OCI-LY7 (cell line): ENCODE data around the gene KAZN. TPM values are rescaled to one million over a fixed set of nuclear protein-coding genes. Genes with fewer than 3 reads are reported as not detected.

Experiments used
- BruUV-seq: library from RNA; stranded (reverse); fragments of 400-500 nt; replicated peaks from 2 replicates; lab custom pipeline; 2021; lab: Mats Ljungman, UMichigan
- CTCF ChIA-PET: fragments of 300-600 bp; sonication (Branson Sonifier 250); formaldehyde crosslinking; loops from one replicate; lab custom pipeline; 2022; ENCODE audit warnings: antibody characterized with exemption; ENCODE audit not compliant: unreplicated experiment; lab: Charles Lee
- POLR2A ChIA-PET: fragments of 300-600 bp; sonication (Branson Sonifier 250); formaldehyde crosslinking; loops from one replicate; lab custom pipeline; 2022; ENCODE audit warnings: antibody characterized with exemption; lab: Charles Lee
- DNase-seq: peaks from one replicate; pipeline ENCODE4 v3.0.0-alpha.2; 2015; ENCODE audit warnings: low spot score
- H2AFZ ChIP-seq: fragments of 200-600 bp; sonication (generic), shearing (Covaris generic); 2 replicates; pipeline ENCODE4 v1.6.1; 2014; ENCODE audit warnings: mild to moderate bottlenecking, antibody characterized with exemption, low read length, moderate library complexity
- H3K27ac ChIP-seq: fragments of 200-600 bp; sonication (generic); 2 replicates; pipeline ENCODE4 v1.5.1; 2014; ENCODE audit warnings: mixed run types, low read depth, mild to moderate bottlenecking, moderate library complexity, low read length, inconsistent platforms; ENCODE audit not compliant: poor library complexity, severe bottlenecking
- H3K36me3 ChIP-seq: fragments of 200-600 bp; sonication (generic); 2 replicates; pipeline ENCODE4 v1.6.1; 2014; ENCODE audit warnings: mild to moderate bottlenecking, antibody characterized with exemption, low read length, moderate library complexity, mixed read lengths; ENCODE audit not compliant: insufficient read depth
- H3K4me1 ChIP-seq: fragments of 200-600 bp; sonication (generic); 2 replicates; pipeline ENCODE4 v1.5.1; 2014; ENCODE audit warnings: mild to moderate bottlenecking, low read length; ENCODE audit not compliant: insufficient read depth, poor library complexity, severe bottlenecking
- H3K4me2 ChIP-seq: fragments of 200-600 bp; sonication (generic); 2 replicates; pipeline ENCODE4 v1.6.1; 2014; ENCODE audit warnings: mild to moderate bottlenecking, low read length
- H3K4me3 ChIP-seq: fragments of 200-600 bp; sonication (generic); 2 replicates; pipeline ENCODE4 v1.5.1; 2014; ENCODE audit warnings: mild to moderate bottlenecking, low read depth, low read length; ENCODE audit not compliant: poor library complexity, severe bottlenecking
- H3K79me2 ChIP-seq: fragments of 200-600 bp; sonication (generic); 2 replicates; pipeline ENCODE4 v1.6.1; 2016; ENCODE audit warnings: low read depth, mild to moderate bottlenecking, low read length, moderate library complexity, mixed read lengths; ENCODE audit not compliant: insufficient read depth
- H3K9me2 ChIP-seq: fragments of 200-600 bp; sonication (generic); 2 replicates; pipeline ENCODE4 v1.6.1; 2016; ENCODE audit warnings: mild to moderate bottlenecking, low read length, mixed read lengths; ENCODE audit not compliant: insufficient read depth
- H3K9me3 ChIP-seq: fragments of 200-600 bp; sonication (generic); 2 replicates; pipeline ENCODE4 v1.6.1; 2014; ENCODE audit warnings: mild to moderate bottlenecking, mixed run types, low read length, mixed read lengths
- H4K20me1 ChIP-seq: fragments of 200-600 bp; sonication (generic); 2 replicates; pipeline ENCODE4 v1.6.1; 2014; ENCODE audit warnings: mild to moderate bottlenecking, antibody characterized with exemption, low read length, moderate library complexity, mixed read lengths; ENCODE audit not compliant: insufficient read depth
- CTCF ChIP-seq: fragments of 200-600 bp; sonication (generic); conservative IDR thresholded peaks from 2 replicates; pipeline ENCODE4 v1.5.1; 2014; ENCODE audit warnings: mild to moderate bottlenecking, antibody characterized with exemption, low read length, moderate library complexity, mixed read lengths
- EZH2phosphoT487 ChIP-seq: fragments of 200-600 bp; sonication (generic); IDR thresholded peaks from 2 replicates; pipeline ENCODE4 v1.6.1; 2018; ENCODE audit warnings: low read depth, borderline replicate concordance, mild to moderate bottlenecking, mixed run types, antibody characterized with exemption, low read length, moderate library complexity, mixed read lengths
- intact Hi-C: fragments of 100-400 bp; cut with micrococcal nuclease; formaldehyde crosslinking; loops from one replicate; pipeline ENCODE4 v1.10.0; 2022; ENCODE audit not compliant: unreplicated experiment
- total RNA-seq, 2 experiments: library from RNA; depleted of rRNA in 1 of 2; stranded (reverse); fragments of >200 nt in 1 of 2; shearing (Covaris generic) in 1 of 2; gene quantifications; 2 replicates each; pipeline ENCODE4 v1.2.3, GENCODE V29; 2014 to 2022

KAZN gene
- total RNA-seq, 2 experiments from 2014 or later: 0.40 to 2.4 TPM

GRCh38 chr1:14653461-14653960 is 55.0 kb downstream of the KAZN start:
- Histone ChIP-seq H4K20me1 (no peaks in the 10 kb centered on the region), H3K79me2 (no peaks in the 10 kb centered on the region), H3K9me2 (no peaks in the 10 kb centered on the region), H3K9me3 (no peaks in the 10 kb centered on the region), H3K36me3 (no peaks in the 10 kb centered on the region), H3K4me3 (no peak overlapping the region), H3K4me1 (no peaks in the 10 kb centered on the region), H3K4me2 (no peak overlapping the region), H3K27ac (no peak overlapping the region), H2AFZ (no peak overlapping the region)
- intact Hi-C loops: no loop called here
- ChIA-PET POLR2A (interaction anchor here (0.7 kb wide), 1 partner anchor 308 kb away, joined by 7 read pairs; no protein-coding TSS in a partner anchor), CTCF (no interaction called here)
- BruUV-seq: no TSS peak
- no peak for TF ChIP-seq EZH2phosphoT487
- TF ChIP-seq CTCF: no peak
- DNase-seq: no peak

DNA sequence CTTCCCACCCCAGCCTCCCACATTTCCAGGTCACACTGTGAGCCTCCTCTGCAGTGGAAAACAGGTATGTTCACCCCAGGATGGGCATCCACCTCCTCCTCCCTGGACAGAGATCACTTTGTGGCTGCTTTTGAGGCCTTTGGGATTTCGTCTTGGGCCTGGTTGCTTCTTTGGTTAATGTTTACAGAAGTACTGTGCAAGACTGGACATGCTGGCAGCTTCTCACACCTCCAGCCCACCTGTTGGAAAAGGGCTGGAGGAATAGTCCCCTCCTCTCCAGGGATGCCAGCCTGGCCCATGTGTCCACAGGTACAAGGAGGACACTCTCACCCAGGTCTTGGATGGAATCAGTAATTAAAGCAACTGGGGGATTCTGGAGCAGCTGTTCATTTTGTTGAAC is 56.1 kb downstream of the KAZN start:
- CTCF ChIA-PET: no interaction called here
- intact Hi-C loops: no loop called here

More for the DNA sequence above, 56.1 kb downstream of the KAZN start:
- no peak overlapping the region for H3K27ac ChIP-seq
- H3K4me1 ChIP-seq: no peaks in the 10 kb centered on the region
- BruUV-seq: no TSS peak
- no peak for TF ChIP-seq EZH2phosphoT487
- TF ChIP-seq CTCF: no peak
- H3K4me3 ChIP-seq: no peak overlapping the region
- no peaks in the 10 kb centered on the region for H3K9me3 ChIP-seq
- no peaks in the 10 kb centered on the region for H3K79me2 ChIP-seq
- H3K9me2 ChIP-seq: no peaks in the 10 kb centered on the region
- no peak overlapping the region for H3K4me2 ChIP-seq
- DNase-seq: no peak
- no peaks in the 10 kb centered on the region for H4K20me1 ChIP-seq
- no peaks in the 10 kb centered on the region for H3K36me3 ChIP-seq
- POLR2A ChIA-PET: no interaction called here
- H2AFZ ChIP-seq: 0 out of 2 replicates have a peak overlapping the region, but pooled peaks have one; percentile 33
